NCI-H146 treated with DMSO at 0.1 percent for 48 hours (cell line): ENCODE results near the gene GREM1.

Source experiments
- DNase-seq: peaks from one replicate; lab custom pipeline; 2025; ENCODE audit not compliant: unreplicated experiment; lab: John Stamatoyannopoulos, UW

The GREM1 gene

DNA sequence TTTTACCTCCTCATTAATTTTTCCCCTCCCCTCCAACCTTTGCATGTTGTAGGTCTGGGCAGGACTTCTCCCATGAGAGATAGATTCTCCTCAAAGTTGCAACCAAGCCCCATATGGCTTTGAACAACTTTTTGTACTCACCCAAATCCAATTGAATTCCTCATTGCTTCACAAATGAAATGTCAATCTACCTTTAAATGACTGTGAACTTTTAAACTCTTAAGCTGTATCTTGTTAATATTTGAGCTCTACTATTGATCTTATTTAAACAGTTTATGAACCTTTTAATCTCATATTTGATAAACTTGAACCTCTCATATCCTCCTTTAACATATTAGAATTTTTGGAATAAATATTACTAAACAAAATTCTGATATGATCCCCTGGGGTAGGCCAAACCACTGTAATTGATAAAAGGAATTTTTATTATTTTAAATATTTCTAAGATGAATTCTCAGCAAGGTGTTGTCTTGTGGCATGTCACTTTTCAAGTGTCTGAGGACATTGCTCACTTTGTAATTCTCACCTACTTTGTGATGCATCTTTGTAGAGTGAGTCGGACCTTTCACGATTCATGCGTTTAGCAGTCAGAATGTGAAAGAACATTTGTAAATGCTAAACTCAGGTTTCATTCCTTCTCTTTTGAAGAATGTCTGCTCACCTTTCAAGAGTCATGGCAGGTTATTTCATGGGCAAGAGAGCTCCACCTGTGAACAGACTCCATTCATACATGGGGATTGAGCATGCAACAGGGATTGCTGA, 23.4 kb upstream of the GREM1 start:
- DNase-seq = no peak

DNA sequence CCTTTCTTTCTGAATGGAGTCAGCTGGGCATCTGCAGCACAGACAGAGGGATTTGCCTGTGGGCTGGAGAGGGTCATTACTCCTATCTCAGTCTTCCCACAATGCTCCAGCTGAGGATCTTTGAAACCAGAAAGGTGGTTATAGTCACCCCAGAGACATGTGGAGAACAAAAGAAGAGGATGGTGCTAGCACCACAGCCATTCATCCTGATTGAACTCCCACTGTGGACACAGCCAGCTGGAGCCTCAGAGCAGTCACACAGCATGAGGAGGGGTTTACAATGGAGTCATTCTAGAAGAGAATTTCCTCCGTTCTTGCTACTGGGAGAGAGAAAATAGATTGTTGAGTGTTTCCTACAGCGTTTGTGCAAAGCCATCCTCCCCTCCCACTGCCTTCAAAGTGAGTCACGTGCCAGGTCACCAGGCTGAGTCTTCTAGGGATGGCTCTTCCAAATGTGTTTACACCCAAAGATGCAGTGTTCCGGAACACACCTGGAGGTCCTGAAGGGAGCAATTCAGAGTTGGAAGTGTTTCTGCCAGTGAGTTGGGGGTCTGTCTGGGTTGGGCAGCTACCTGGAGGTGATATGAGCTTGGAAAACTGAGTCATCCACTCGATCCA, 18.9 kb upstream of the GREM1 start:
- DNase-seq = no peak

DNA sequence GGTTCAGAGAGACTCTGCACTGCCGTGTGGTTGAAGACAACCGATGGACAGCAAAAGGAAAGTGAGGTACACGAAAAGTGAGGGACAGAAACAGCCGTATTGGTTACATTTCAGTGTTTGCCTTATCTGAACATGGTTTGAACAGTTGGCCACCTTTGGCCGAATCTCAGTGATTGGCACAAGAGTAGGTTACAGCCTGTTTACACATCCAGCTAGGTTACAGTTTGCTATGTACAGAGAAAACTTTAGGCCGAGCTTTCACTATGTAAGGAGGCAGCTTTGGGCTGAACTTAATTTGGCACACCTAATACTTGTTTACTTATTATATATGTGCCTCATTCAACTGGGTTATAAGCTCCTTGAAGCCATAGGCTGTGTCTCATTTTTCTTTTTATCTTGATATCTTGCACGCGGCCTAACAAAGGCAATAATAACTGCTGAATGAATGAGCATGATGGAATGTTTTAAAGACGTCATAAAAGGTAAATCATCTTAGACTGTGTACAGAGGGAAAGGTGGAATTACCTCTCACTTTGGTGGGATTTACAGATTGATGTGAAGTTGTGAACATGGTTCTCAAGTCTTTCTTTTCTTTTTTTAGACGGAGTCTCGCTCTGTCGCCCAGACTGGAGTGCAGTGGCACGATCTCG, 17.2 kb upstream of the GREM1 start:
- no peak for DNase-seq

DNA sequence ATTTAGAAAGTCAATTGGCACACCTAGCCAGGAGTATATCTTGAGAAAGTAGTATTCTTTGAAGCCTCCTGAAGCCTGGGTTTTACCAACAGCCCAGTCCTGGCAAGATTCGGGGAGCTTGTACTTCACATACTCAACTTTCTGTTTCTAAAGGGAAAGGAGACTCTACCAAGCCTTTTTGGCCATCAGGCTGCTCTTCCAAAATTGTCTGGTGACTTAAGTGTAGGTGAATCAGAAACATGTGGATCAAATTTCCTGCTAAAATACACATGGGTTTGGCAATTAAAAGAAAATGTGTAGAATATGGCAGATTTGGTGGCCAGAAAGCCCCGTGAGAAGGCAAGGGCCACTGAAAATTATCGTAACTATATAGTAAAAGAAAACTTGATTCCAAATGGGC, 15.9 kb upstream of the GREM1 start:
- DNase-seq = no peak

DNA sequence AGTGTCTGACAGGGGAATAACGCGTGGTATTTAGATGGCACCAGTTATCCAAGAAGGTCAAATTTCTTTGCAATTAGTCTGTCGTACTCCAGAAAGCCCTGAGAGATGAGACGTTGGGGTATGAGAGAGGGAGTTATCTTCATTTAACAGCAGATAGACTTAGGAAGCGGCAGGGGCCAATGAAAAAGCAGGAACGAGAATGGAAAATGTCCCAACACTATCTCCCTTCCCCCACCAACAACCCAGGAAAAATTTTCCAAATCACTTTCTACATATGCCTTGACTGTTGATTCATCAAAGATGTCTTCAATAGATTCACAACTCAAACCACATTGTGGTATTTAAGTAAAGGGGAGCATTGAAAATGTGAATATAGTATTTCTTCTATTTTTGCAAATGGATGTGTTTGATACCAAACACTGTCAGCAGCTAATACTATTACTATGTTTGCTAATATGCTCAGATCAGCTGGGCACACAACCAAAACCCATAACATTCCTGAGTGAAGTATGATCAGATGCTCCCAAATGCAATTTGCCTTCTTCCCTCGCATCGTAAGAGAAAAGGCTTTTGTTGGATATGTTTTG, 13.3 kb upstream of the GREM1 start:
- no peak for DNase-seq

DNA sequence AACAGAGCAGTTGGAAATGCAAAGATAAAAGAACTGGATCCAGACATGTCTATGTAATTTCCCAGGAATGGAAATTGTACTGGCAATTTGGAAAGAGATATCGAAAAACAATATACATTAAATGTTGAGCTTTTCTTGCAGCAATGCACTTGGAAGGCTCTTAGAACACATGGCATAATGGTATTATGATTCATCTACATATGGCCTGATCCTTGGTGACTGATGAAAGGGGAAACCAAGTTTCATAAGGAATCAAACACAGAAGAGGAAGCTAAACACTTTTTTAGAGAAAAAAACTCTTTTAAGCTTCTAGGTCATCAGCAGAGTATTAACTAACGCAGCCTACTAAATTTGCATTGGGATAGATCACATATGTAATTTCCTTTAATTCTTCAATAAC, 12.4 kb upstream of the GREM1 start:
- DNase-seq = no peak

DNA sequence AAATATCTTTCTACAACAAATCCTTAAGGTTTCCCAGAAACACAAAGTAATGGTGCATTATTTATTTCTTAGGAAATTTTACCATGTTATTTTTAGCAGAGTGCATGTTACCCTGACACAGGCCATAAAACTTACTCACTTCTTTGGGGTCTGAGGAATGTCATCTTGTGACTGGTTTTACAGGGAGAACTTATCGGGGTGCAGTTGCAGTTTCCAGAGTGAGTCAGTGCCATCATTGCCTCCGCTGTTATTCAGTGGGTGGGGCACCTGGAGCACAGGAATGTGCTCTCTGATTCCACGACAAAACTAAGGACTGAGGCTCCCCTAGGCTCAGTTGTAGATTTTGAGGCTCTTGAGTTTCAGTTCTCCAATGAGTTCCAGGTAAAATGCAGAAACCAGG, 11.1 kb upstream of the GREM1 start:
- DNase-seq = no peak

DNA sequence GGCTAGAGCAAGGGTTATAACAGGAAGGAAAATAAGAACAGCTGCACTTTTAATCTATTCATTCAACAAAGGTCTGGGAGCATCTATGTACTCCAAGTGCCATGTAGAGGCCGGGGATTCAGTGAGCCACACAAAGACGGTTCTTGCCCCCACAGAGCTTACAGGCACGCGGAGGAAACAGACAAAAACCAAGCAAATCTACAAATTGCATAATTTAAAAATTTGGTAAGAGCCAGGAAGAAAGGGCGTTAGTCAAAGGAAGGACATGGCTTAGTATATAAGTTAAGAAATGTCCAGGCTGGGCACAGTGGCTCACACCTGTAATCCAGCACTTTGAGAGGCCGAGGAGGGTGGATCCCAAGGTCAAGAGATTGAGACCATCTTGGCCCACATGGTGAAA, 10.4 kb upstream of the GREM1 start:
- no peak for DNase-seq

DNA sequence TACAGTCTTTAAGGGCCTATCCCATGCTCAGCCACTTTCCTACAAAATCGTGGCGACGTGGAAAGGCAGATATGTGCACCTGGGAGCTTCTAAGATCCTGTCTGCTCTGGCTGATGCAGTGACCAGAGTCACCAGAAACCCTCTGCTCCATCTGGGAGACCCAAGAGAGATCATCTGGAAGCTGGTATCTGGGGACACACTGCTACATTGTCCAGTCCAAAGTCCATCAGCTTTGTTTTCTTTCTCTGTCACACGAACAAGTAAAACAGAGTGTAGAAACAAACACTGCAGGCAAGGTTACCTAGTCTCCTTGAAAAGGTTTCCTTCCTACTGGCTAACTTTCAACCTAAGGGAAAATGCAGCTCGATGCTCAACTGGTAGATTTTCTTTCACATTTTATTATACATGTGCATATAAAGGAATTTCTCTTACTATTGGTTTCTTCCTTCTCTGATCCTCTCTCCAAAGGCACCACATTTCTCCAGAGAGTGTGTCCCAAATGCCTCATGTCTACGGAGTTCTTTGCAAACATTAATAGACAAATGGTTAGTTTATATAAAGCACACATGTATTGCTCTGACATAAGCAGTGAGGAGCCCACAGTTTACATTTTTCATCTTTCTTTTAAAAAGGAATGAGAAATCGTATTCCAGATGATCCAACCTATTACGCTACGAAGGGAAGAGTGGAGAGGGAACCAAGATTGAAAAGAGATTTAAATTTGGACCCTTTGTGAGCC, 8.3 kb upstream of the GREM1 start:
- no peak for DNase-seq

DNA sequence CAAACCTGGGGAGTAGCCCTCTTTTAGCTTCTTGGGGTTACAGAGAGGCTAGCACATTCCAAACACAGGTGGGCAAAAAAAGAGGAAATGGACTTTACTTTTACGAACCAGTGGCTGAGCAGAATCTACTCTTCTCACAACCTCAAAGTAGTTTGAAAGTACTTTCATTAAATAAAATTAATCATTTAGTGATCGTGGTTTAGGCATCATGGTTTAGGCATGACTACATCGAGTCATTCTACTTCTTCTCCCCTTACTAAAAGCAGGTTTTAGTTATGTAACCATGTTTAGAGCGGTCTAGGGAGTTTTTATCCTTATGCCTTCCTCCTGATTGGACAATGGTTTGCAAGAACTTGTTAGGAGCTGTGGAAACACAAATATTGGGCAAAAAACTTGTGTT, 2.5 kb upstream of the GREM1 start:
- DNase-seq = no peak

DNA sequence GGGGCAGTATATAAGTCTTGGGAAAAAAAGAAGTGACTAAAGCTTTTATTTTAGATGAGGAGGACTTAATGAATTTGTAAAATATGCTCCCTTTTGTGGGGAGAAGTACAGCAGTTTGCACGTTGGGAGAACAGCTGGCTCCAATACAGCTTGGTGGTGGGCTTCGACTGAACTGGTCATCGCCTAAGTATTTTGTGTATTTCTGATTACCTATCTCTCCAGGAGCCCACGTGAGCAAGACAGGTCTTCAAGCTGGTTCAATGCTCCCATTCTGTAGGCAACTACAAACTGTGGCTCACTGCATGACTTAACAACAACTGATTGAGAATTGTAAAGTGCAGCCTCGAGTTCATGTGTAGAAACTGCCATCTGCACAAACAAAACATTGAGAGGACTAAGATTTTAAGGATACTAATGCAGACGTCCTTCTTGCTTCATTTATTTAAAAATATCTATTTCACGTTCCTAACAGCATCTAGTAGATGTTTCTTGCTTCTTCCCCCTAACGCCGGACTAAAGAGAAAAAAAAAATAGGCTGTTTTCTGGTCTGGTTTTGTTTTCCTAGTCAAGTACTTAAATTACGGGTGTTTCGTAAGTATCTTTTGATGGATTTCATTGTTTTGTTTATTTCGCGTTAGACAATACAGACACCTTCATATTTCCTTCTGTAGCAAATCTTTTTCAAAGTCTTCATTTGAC, 1.4 kb upstream of the GREM1 start:
- DNase-seq = no peak

DNA sequence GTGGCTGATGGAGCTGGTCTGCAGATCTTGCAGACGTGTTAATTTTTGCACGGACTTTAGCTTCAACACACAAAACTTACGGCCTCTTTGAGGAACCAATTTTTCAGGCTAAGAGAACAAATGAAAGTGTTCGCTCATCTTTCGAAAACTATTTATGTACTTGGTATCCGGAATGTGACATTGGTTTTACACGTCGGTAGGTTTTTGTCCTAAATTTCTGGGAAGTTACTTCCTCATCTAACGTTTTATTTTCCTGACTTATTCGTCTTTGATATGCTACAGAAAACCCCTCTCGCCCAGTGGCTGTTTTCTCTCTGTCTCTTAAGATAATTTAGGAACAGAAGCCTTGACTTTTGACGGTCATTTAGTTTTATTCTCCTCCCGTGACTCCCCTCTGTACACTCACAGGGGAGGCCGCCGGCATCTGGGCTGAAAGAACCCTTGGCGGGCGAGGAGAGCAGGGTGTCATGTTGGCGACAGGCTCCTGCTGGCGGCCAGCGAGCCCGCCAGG, 834 bp upstream of the GREM1 start:
- no peak for DNase-seq

DNA sequence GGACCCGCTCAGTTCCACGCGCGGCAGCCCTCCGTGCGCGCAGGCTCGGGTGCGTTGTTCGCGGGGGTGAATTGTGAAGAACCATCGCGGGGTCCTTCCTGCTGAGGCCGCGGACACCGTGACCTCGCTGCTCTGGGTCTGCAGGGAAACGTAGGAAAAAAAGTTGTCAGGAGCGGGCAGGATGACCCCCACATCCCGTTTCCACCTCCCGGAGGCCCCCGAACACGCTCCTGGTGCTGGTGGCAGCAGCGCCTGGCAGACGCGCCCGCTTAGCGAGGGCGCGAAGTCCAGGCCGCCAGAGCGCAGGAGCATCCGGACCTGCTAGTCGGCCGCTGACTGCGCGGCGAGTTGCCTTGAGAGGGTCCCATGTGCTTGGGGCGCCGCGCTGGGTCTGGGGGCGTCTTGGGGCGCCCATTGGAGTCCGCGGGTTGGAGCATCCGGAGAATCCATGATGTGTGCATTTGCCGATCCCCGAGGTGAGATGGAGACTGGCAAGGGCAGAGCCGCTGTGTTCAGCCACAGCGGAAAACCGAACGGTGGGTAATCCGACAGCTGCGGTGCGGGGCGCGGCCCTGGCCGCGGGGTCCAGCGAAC, 520 bp downstream of the GREM1 start:
- no peak for DNase-seq

DNA sequence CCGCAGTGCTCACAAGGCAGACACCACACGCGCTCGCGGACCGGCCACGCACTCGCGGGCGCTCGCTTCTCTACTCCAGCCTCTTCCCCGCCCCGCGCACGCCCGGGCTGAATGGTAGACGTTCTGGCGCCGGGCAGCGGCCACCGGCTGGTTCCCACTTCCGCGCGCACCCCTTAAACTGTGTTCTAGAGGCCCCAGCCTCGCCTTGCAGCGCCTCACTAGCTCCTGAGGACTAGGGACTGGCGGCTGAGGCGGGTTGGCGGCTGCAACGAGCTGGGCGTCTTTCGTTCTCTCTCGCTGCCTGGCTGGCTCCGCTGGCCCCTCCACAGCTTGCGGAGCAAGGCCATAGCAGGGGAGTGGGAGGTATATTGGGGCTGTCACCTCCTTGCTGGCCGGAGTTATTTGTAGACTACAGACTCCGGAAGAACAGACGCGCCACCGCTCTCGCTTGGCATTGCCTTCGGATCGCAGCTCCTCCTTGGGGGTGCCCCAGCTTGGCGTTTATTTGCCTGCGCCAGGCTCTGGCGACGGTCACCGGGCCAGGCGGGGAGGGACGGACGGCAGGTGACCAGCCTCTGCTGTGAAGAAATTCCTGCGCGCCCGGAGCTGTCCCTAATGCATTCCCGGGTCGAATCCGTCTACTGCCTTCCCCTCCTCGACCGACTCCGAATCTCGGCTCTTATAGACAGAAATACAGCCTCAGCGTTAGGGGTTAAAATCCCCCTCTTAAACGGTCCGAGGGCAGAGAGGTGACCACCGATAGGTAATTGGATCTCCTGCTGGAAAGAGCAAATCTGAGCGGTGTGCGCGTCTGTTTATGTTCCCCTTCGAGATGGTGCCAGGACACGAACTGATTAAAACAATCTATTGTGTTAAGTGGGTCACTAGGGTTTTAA, 1.3 kb downstream of the GREM1 start:
- DNase-seq = no peak

DNA sequence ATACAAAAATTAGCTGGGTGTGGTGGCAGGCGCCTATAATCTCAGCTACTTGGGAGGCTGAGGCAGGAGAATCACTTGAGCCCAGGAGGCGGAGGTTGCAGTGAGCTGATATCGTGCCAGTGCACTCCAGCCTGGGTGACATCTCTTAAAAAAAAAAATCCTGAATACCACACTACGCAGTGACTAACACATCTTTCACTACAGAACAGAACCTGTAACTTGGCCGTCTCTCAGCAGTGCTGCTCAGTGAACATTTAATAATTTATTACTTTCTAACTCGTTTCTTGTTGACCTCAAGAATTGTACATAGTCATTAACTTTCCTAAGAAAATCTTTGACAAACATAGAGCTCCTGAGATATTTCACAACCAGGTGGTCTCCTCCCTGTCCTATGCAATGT, 3.8 kb downstream of the GREM1 start:
- DNase-seq = no peak

DNA sequence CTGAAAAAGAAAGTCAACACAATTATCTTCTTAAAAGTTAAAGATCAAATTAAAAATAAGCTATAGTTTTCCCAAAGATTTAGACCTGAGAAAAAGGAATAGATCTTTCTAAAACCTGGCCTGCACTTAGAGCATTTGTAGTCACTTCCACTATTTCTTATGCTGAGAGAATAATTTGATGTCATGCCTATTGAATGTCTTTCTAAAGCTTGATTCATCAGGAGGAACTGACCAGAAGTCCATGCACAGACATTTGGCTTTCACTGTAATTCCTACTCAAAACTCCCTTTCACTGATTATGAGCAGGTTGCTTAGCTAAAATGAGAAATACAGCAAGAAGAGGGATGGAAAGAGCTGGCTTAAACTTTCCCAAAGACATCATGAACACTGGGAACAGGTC, 4.3 kb downstream of the GREM1 start:
- no peak for DNase-seq

DNA sequence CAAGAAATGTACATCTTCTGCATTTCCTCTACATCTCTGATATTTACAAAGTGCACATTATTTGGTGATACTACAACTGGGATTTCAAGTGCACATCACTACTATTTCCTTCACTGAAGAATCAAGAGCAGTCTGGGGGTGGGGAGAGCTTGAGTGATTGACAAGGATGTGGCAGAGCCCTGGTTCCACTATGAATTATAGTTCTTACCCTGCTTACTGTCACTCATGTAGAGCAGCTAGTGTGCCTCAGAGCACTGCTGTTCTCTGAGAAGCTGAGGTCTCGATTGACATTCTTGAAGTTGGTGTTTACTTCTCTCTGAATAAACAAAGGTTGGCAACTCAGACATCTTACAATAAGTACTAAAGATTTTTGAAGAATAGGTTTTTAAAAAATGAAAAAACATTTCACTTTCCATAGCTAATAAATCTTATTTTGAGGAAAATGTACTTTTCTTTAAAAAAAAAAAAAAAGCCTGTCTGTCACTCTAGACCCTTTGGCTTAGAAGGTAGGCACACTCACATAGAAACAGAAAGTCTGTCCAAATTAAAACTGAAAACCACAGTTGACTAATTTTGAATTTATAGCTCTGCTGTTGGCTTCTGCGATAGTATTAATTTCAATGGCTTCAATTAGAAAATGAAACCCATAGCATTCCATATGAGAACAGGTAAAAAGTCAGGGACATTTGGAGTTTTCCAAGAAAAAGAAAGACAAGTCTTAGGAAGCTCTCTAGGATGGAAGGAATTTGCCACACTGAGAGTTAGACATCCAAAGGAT, 5.6 kb downstream of the GREM1 start:
- DNase-seq = no peak

DNA sequence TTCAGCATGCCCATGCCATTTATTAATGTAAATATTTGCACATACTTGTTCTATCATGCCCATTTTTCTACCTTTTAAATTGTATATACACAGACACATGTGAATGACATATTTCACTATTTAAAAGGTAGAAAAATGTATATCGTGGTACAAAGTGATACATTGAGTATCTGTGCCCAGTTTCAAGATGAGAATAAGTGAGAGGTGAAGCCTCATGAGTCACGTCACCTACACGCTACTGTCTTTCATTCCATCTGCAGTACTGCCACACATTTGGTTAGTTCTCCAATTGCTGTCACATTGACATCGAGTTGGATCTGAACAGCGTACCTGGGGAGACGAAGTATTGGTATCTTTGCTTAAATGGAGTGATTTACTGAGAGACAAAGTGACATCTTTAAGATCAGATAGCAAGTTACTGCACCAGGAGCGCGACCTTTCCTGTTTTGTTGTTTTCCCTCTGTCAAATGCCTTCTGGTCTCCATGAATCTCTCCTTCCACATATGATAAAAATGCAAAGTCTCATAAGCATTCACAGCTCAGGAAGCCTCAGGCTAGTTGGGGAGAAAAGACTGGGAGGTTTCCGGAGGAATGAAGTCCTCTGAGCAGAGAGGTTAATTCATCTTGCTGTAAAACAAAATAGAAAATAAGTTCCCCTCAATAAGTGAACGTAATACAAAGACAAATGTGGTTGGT, 12.0 kb downstream of the GREM1 start:
- DNase-seq = no peak
